ENCODE measurements around the gene SULT1A4. TPM values are rescaled to one million over a fixed set of nuclear protein-coding genes. Genes with fewer than 3 reads are reported as not detected.
A peak's percentile ranks its signal among the peaks of the same experiment; 100 is the strongest.
"Not testable (repeated sequence)": the region's sequence is repeated elsewhere in the genome, so short reads cannot be mapped to it uniquely, and the experiment has no call there.

SULT1A4 gene
- polyA plus RNA-seq: 1 to 10 TPM in 1 of 3 donors, under 1 TPM in 1, not detected in 1; 0.43 to 1.6 TPM

DNA sequence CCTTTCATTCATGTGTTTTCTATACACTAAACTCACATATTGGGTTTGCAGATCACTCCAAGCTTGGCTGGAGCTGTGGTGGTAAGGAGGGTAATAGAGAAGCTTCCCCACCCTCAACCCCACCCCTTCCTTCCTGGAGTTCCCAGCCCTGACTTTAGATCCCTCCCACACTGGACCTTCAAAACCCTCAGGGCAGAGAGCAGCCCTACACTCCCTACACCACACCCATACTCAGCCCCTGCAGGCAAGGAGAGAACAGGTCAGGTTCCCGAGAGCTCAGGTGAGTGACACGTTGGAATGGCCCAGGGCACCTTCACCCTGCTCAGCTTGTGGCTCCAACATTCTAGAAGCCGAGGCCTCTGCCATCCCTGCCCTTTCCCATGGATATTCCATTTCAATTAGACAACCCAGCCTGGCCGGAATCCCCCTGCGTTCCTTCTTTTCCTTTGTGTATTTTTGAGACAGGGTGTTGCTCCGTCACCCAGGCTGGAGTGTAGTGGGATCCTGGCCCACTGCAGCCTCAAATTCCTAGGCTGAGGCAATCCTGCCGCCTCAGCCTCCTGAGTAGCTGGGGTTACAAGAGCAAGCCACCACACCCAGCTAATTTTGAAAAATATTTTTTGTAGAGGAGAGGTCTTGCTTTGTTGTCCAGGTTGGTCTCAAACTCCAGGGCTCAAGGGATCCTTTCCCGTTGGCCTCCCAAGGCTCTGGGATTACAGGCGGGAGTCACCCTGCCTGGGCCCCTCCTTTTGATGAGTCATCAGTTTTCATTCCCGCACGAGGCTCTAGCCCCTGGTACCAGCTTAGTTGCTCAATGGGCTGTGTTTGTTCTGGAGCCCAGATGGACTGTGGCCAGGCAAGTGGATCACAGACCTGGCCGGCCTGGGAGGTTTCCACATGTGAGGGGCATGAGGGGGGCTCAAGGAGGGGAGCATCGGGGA, at the start of gene SULT1A4:
TSS of gene SULT1A4 (plus strand) at position 208 of the 941 bp plus-strand sequence. CDS start 1,473 bp downstream, outside the sequence.
- H3K9me3 Mint-ChIP-seq; H3K27me3 Mint-ChIP-seq (ENCODE audit: low read depth in 3 of 3); H3K4me3 Mint-ChIP-seq; DNase-seq; H3K4me1 Mint-ChIP-seq; H3K36me3 Mint-ChIP-seq; H3K27ac Mint-ChIP-seq: not testable (repeated sequence)

GRCh38 chr16:29423587-29423986, 36.1 kb upstream of the SULT1A4 start:
- not testable (repeated sequence) for H3K27ac Mint-ChIP-seq; H3K4me3 Mint-ChIP-seq; H3K27me3 Mint-ChIP-seq (ENCODE audit: low read depth in 3 of 3); DNase-seq; H3K9me3 Mint-ChIP-seq; H3K4me1 Mint-ChIP-seq; H3K36me3 Mint-ChIP-seq

GRCh38 chr16:29425390-29425789, 34.3 kb upstream of the SULT1A4 start:
- H3K27me3 Mint-ChIP-seq (ENCODE audit: low read depth in 3 of 3); H3K36me3 Mint-ChIP-seq; DNase-seq; H3K27ac Mint-ChIP-seq; H3K9me3 Mint-ChIP-seq; H3K4me3 Mint-ChIP-seq: not testable (repeated sequence)
- H3K4me1 Mint-ChIP-seq: peaks cover 10 to 13% of the 10 kb centered on the region in 2 donors

DNA sequence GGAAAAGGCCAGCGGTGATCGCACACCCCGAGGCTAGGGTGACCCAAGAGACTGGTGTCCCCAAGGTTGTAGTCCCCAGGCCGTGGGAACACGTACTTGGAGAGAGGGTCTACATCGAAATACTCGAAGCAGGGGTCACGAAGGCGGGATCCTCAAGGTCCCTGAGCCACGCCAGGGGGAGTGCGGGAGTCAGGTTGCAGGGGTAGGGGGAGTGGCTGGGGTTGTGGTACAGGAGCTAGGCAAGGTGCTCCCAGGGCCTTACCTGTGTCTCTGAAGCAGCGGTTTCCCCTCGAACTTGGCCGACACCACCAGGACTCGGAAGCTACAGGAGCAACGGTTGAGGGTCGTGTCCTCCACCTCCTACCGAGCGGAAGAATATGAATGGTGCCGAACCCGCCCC, 6.0 kb upstream of the SULT1A4 start:
- not testable (repeated sequence) for H3K9me3 Mint-ChIP-seq; H3K27ac Mint-ChIP-seq; H3K36me3 Mint-ChIP-seq; DNase-seq; H3K4me3 Mint-ChIP-seq; H3K27me3 Mint-ChIP-seq (ENCODE audit: low read depth in 3 of 3); H3K4me1 Mint-ChIP-seq

GRCh38 chr16:29454269-29454668, 5.4 kb upstream of the SULT1A4 start, which contains the start of the genes BOLA2 and SLX1B:
TSS of gene BOLA2 (minus strand) at chr16:29454351. CDS start at chr16:29454253, 98 bp downstream.
TSS of gene SLX1B (plus strand) at chr16:29454533.
- H3K27me3 Mint-ChIP-seq (ENCODE audit: low read depth in 3 of 3); DNase-seq; H3K36me3 Mint-ChIP-seq; H3K9me3 Mint-ChIP-seq; H3K4me1 Mint-ChIP-seq; H3K27ac Mint-ChIP-seq; H3K4me3 Mint-ChIP-seq: not testable (repeated sequence)

DNA sequence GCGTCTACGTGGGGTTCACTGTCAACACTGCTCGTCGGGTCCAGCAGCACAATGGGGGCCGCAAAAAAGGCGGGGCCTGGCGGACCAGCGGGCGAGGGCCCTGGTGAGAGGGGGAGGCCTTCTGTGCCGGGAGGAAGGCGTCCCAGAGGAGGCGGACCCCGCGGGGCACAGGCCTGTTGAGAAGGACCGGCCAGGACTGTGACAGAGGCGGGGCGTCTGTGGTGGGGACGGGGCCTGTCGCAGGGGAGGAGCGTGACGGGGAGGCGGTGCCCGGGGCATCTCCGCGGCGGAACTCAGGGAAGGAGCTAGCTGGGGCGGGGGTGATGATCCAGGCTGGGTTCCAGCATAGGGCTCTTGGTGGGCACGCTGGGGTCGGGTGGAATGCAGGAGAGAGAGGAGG, 4.9 kb upstream of the SULT1A4 start:
- H3K27ac Mint-ChIP-seq; H3K4me1 Mint-ChIP-seq; H3K4me3 Mint-ChIP-seq; H3K9me3 Mint-ChIP-seq; H3K36me3 Mint-ChIP-seq; DNase-seq; H3K27me3 Mint-ChIP-seq (ENCODE audit: low read depth in 3 of 3): not testable (repeated sequence)

DNA sequence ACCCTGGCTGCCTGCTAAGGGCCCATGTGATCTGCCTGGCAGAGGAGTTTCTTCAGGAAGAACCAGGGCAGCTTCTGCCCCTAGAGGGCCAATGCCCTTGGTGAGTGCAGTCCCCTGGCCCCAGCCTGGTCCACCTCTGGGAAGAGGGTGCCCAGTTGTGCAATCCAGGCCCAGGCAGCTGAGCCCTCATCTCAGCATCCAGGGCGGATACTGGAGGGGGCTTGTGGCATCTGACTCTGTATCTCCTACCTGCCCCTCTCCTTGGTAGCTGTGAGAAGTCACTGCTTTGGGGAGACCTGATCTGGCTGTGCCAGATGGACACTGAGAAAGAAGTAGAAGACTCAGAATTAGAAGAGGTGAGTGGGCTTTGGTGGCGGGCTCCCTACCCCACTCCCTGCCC, 2.1 kb upstream of the SULT1A4 start:
- not testable (repeated sequence) for H3K9me3 Mint-ChIP-seq; H3K4me1 Mint-ChIP-seq; H3K27me3 Mint-ChIP-seq (ENCODE audit: low read depth in 3 of 3); H3K27ac Mint-ChIP-seq; DNase-seq; H3K4me3 Mint-ChIP-seq; H3K36me3 Mint-ChIP-seq

DNA sequence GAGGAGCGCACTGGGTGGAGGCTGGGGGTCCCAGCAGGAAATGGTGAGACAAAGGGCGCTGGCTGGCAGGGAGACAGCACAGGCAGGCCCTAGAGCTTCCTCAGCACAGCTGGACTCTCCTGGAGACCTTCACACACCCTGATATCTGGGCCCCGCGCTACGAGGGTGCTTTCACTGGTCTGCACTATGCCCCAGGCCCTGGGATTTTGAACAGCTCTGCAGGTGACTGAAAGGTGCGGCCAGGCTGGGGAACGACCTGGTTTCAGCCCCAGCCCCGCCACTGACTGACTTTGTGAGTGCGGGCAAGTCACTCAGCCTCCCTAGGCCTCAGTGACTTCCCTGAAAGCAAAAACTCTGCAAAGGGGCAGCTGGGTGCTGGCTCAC, 926 bp downstream of the SULT1A4 start:
- H3K27ac Mint-ChIP-seq; H3K27me3 Mint-ChIP-seq (ENCODE audit: low read depth in 3 of 3); H3K9me3 Mint-ChIP-seq; H3K4me3 Mint-ChIP-seq; DNase-seq; H3K36me3 Mint-ChIP-seq; H3K4me1 Mint-ChIP-seq: not testable (repeated sequence)

DNA sequence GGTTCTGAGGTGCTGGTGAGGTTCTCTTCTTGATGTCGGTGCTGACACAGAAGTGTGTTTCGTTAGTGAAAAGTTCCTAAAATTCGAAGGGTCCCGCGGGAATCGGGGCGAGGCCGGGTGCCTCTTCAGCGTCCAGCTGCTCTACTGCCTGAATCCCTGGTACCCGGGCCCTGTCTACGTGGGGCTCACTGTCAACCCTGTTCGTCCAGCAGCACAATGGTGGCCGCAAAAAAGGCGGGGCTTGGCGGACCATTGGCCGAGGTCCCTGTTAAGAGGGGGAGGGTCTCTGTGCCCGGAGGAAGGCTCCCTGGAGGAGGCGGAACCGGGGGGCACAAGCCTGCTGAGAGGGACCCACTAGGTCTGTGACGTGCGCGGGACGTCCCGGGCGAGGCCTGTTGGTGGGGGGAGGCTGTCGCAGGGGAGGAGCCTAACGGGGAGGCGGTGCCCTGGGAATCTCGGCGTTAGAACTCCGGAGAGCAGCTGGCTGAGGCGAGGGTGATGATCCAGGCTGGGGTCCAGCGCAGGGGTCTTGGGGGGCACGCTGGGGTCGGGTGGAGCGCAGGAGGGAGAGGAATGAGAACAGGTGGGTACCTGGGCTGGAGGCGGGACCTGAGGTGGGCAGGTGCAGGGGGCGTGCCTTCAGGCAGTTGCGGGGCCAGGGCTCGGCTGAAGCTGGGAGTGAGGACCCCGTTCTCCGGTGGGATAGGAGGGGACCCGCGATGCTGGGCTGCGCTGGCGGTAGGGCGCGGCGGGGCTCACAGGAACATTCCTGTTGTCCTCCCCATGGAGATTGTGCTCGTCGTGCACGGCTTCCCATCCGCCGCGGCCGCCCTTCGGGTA, 6.5 kb downstream of the SULT1A4 start:
- H3K27ac Mint-ChIP-seq; H3K36me3 Mint-ChIP-seq; H3K27me3 Mint-ChIP-seq (ENCODE audit: low read depth in 3 of 3); H3K4me3 Mint-ChIP-seq; DNase-seq; H3K4me1 Mint-ChIP-seq; H3K9me3 Mint-ChIP-seq: not testable (repeated sequence)

GRCh38 chr16:29466904-29467303, 7.2 kb downstream of the SULT1A4 start:
- H3K36me3 Mint-ChIP-seq; H3K27me3 Mint-ChIP-seq (ENCODE audit: low read depth in 3 of 3); H3K4me3 Mint-ChIP-seq; H3K4me1 Mint-ChIP-seq; H3K27ac Mint-ChIP-seq; DNase-seq; H3K9me3 Mint-ChIP-seq: not testable (repeated sequence)

GRCh38 chr16:29467654-29468366, 8.1 kb downstream of the SULT1A4 start:
- not testable (repeated sequence) for H3K9me3 Mint-ChIP-seq; H3K4me1 Mint-ChIP-seq; H3K27me3 Mint-ChIP-seq (ENCODE audit: low read depth in 3 of 3); DNase-seq; H3K27ac Mint-ChIP-seq; H3K4me3 Mint-ChIP-seq; H3K36me3 Mint-ChIP-seq

DNA sequence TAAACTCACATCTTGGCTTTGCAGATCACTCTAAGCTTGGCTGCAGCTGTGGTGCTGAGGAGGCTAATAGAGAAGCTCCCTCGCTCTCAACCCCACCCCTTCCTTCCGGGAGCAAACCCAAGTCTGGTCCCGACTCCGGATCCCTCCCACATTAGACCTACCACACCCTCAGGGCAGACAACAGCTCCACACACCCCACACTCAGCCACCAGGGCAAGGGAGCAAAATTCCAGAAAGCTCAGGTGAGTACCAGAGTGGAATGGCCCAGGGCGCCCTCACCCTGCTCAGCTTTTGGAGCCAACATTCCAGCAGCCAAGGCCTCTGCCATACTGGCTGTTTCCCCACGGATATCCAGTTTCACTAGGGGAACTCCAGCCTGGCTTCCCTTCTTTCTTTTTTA, 9.9 kb downstream of the SULT1A4 start:
- H3K27me3 Mint-ChIP-seq (ENCODE audit: low read depth in 3 of 3); H3K4me1 Mint-ChIP-seq; H3K9me3 Mint-ChIP-seq; H3K36me3 Mint-ChIP-seq: not testable (repeated sequence)
- Mint-ChIP-seq H3K27ac (peak overlapping the region in 5 of 6 donors; percentile 11 to 91 (median 61)), H3K4me3 (peak overlapping the region in 4 of 5 donors; percentile 59 to 77 (median 72))
- DNase-seq: peak; percentile 29 to 50 (median 32)

DNA sequence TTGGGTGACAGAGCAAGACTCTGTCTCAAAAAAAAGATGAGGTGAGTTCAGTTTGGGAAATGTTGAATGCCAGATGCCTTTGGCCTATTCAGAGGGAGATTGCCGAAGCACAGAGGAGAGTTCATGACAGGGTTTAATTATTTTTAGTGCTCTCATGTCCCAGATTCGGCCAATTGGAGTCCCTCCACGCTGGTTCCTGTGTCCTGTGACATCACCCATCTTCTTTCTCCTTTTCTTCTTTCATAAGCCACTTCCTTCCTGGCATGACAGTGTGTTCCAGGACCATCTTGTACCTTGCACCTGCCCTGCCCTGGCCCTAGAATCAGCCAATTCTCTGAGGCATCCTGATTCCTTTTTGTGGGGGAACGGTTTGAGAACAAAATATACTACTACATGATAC, 12.4 kb downstream of the SULT1A4 start:
- H3K36me3 Mint-ChIP-seq, H3K4me3 Mint-ChIP-seq: not testable (repeated sequence)

GRCh38 chr16:29482276-29482675, 22.6 kb downstream of the SULT1A4 start:
- not testable (repeated sequence) for H3K27ac Mint-ChIP-seq; H3K36me3 Mint-ChIP-seq; H3K9me3 Mint-ChIP-seq; H3K4me3 Mint-ChIP-seq; H3K27me3 Mint-ChIP-seq (ENCODE audit: low read depth in 3 of 3); H3K4me1 Mint-ChIP-seq; DNase-seq

More for the DNA sequence above, 12.4 kb downstream of the SULT1A4 start:
- not testable (repeated sequence) for H3K27me3 Mint-ChIP-seq (ENCODE audit: low read depth in 3 of 3); DNase-seq; H3K4me1 Mint-ChIP-seq; H3K9me3 Mint-ChIP-seq; H3K27ac Mint-ChIP-seq

All from immature natural killer cell (primary cell).